Measurements from ENCODE around the gene PRUNE1.

- TF ChIP-seq LEF1 (IDR thresholded peaks at IDR 0.05; ENCODE audit: borderline replicate concordance) (no peak), FOXM1 (IDR thresholded peaks at IDR 0.05; ENCODE audit: borderline replicate concordance) (no peak), ZNF384 (IDR thresholded peaks at IDR 0.05) (no peak), SP1 (IDR thresholded peaks at IDR 0.05) (no peak), NFRKB (IDR thresholded peaks at IDR 0.05) (no peak), SUZ12 (IDR thresholded peaks at IDR 0.05) (no peak), ELF4 (IDR thresholded peaks at IDR 0.05) (no peak), FOXK2 (IDR thresholded peaks at IDR 0.05) (no peak)
These were observed 46.5 kb upstream of the PRUNE1 start for GRCh38 chr1:150961756-150962155.
